Uterus (tissue), 2 donors: ENCODE results near the gene APC.

Experiments
- CTCF ChIP-seq, 4 experiments: fragments of 200-600 bp in 2 of 4; fragments of 450-650 bp in 2 of 4; sonication (generic) in 2 of 4; IDR thresholded peaks; one replicate each; pipeline ENCODE4 v1.5.1; 2016 to 2019; ENCODE audit warnings: antibody characterized with exemption in 4 of 4, mild to moderate bottlenecking in 2 of 4, moderate library complexity in 1 of 4
- POLR2A ChIP-seq, 2 donors: fragments of 450-650 bp; IDR thresholded peaks; one replicate each; pipeline ENCODE4 v1.6.1; 2016; ENCODE audit warnings: antibody characterized with exemption in 2 of 2, mild to moderate bottlenecking in 1 of 2, moderate library complexity in 1 of 2

- TF ChIP-seq CTCF (IDR thresholded peaks at IDR 0.05) = no peak
- TF ChIP-seq POLR2A (IDR thresholded peaks at IDR 0.05) = no peak
Observed at GRCh38 chr5:112865128-112865527, 127.4 kb downstream of the APC start.
